Stimulated activated CD8-positive, alpha-beta memory T cell treated with anti-CD3 and anti-CD28 coated beads, Interleukin-4, amount 100 ng/mL, for 1 hour (primary cell): ENCODE measurements around the gene SCLT1.

Experiments
- DNase-seq, 2 donors: peaks; one replicate each; pipeline ENCODE4 v3.0.0-alpha.2; 2020; ENCODE audit warnings: low read depth in 2 of 2, low spot score in 1 of 2

Gene SCLT1

DNA sequence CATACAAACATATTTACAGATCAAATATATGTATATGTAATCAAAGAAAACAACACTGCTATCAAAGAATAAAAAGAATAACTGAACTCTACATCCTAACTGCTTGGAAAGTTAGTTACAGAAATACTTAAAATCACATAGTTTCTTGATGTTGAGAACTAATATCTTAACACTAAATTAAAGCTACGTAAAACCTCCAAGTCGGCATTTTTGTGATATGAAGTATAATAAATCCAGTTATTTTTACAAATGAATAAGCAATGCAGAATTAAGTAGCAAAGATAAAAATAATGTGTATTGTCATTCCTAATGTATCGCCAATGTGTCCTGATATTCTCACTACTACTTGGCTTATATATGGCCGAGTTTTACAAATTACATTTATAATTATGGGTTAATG is 215.4 kb downstream of the SCLT1 start:
- no peak for DNase-seq

DNA sequence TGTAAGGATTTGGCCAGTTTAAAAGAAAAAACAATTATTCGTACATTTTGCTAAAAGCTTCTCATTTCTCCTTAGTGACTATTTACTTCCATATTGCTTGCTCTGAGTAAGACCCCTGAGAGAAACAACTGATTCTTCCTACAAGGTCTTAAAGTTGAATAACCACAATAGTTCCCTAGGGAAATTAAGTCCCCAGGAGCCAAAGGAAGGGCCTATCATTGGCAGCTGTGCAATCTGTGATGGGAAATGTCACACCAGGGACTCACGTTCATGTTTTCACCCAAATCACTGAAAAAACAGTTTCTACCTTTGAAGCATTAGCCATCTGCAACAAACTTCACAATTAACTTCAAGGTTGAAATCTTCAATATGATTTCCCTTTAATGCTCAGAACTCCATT is 217.1 kb downstream of the SCLT1 start:
- no peak for DNase-seq

DNA sequence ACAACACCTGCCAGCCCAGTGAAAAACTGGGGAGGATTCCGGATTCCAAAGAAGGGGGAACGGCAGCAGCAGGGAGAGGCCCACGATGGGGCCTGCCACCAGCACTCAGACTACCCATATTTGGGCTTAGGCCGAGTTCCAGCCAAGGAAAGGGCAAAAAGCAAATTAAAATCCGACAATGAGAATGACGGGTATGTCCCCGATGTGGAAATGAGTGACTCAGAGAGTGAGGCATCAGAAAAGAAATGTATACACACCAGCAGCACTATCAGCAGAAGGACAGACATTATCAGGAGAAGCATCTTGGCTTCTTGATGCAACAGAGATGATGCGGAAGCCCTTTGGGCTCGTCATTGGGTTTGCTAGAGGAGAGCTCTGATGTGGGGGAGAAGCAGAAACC is 221.4 kb downstream of the SCLT1 start:
- DNase-seq = no peak

DNA sequence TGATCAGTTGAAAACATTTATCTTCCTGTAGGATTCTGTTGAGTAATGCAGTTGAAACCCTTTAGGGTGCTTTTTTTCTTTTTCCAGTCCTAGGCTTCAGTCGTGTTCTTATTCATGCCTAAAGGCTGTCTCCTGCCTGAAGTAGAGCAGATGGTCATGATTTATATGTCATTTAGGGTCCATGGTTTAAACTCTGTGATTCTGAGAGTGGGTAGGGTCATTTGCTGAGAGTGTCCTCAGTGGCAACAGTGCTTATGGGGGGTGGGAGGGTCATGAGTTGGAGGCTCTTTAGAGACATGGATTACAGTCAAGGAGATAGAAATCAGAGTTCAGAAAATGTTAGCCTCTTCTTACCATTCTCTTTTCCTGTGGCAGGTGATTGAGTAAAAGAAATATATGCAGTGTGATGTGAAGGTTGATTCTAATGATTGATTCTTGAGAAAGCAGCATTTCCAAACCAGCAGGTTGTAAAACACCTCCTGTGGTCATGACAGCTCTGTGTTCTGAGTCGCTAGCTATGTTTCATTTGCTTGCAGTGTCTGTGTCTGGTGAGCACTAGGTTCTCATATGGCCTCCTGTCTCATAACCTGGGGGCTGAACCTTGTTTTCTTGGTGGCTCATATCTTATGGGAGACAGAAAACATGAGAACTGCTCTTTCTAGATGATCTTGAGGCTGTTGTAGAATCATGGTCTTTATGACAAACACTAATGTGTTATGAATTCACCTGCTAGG is 223.4 kb downstream of the SCLT1 start:
- DNase-seq = no peak

DNA sequence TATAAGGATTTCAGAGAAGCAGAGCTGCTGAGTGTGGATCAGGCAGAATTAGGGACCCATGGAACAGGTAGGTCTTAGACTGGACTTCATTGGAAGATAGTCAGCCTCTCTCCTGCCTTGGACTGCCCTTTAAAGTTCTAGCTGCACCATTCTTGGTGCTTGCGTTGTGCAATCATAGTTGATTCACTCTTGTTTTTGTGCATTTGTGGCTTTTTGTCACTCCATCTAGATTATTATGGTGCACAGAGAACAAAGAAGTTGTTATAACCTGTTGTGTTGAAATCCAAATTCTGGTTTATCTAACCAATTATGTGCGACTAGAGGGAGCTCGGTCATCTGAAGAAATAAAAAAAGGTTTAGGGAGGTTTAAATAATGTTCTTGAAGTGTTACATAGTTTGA is 224.6 kb downstream of the SCLT1 start:
- DNase-seq = no peak

DNA sequence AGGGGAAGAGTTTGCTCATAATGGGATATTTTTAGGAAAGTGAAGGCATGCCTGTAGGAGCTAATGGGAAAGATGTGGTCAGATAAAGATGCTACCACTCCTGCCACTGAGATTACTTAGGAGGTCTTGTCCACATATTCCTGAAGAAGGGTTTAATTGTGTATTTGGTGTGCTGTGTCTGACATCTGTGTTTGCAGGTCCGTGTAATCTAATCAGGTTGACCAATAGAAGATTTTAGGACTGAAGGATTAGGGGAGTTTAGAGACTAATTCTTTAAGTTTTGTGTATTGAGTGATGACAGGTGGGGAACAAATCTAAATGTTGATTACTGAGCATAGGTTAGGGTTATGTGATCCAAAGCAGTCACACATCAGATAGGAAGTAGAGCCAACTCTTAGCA is 226.6 kb downstream of the SCLT1 start:
- no peak for DNase-seq

DNA sequence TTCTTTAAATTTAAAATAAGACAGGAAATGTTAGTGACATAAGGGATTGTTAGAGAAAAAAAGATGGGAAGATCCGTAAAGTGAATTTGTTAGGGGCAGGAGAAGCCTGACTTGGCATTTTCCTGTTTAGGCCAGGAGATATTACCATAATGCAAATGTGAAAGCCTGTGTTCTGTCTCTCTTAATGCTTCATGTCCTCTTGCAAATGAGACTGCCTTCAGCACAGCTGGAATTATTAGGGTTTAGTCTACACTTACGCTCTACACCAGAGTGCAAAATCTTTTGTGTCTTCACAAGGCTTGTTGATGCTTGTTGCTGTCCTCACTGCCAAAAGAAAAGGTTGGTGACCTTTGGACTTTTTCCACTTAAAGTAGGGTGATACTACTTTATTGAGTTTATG is 227.1 kb downstream of the SCLT1 start:
- DNase-seq = no peak

DNA sequence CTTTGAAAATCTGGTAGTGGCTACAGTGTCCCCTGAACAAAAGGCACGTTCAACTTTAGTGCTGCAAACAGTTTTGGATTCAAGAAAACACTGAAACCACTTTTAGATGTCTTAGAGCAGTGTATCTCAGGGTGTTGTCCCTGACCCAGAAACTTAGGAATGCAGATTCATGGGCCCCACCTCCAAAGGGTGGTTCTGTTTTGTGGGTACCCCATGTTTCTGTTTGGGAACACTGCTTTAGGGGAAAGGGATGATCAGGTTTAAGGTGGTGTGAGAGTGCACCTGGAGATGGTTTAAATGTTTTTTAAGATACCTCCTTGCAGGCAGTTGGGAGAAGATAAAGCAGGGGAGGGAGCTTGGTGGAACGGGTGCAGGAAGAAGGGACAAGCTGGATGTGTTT is 228.2 kb downstream of the SCLT1 start:
- no peak for DNase-seq

DNA sequence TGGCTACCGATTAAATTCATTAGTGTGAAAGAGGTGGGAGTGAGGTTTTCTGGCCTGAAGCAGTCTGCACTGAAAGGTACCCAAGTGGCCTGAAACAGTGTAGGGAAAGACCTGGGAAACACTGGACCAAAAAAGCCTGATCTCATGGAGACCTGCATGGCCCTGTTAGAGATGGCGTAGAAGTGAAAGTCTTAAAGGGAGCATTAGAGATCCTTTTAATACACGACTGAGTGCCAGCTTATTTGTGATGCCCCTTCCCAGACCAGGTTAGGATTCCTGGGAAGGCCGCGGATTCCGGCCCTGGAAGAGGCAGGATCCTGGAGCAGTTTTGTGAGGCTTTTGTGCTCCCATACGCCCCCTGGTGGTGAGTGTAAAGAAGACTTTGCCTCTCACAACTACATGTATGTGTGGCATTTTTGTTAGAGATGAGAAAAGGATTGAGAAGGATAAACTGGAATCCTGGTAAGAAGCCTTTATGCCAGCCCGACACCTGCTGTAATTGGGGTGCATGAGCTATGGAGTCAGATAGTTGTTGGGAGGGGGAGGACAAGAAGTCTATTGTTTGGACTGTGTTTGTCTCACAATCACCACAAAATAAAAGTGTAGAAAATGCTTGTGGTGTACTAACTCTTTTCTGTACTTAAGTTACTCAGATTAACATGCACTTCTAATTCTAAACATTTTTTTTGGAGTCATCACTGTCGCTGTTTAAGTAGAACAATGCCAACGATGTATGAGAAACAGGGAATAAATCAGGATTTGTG is 229.8 kb downstream of the SCLT1 start:
- peak in 1 of 2 donors; percentile 49 for DNase-seq

DNA sequence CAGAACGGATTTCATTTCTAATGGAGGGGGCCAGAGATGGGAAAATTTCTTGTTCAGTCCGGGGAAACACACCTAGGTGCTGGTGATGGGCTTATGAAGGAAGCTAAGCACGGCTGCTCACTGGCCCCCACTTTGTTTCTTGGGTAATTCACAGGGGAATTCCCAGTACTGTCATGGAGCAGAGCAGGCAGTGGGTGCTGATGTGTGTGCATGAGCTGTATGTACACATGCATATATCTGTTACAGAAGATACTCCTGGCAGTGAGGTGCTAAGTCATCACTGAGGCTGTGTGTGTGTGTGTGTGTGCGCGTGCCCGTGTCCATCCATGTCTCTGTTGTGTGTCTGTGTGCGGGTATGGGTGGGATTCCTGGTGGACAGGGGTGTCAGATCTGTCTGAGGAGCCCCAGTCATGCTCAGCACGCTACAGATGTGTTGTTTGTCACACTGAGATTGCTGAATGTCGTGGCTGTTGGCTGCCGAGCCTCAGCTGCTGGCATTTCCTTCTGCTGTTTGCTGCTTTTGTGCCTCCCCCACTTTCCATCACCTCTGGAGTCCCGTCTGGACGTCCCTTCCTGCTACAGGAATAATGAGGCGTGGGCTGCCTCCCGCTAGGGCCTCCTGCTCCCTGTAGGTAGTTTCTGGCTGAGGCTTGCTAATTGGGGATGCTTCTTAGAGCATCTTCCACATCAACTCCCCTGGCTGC is 230.6 kb downstream of the SCLT1 start:
- no peak for DNase-seq

DNA sequence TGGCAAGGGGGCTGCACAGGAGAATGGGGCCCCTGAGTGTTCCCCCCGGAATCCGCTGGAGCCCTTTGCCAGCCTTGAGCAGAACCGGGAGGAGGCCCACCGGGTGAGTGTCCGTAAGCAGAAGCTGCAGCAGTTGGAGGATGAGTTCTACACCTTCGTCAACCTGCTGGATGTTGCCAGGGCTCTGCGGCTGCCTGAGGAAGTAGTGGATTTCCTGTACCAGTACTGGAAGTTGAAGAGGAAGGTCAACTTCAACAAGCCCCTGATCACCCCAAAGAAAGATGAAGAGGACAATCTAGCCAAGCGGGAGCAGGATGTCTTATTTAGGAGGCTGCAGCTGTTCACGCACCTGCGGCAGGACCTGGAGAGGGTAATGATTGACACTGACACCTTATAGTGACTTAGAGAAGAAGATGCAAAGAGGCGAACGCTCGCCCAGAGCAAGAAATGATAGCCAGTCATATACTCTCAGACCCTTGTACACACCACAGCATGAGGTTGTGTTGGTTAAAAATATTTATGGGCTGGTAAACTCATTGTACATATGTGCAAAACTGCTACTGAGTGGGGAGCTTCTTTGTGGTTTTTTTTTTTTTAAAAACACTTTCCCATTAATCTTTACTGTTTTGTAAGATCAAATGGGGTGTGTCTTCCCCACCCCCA is 231.4 kb downstream of the SCLT1 start:
- no peak for DNase-seq

DNA sequence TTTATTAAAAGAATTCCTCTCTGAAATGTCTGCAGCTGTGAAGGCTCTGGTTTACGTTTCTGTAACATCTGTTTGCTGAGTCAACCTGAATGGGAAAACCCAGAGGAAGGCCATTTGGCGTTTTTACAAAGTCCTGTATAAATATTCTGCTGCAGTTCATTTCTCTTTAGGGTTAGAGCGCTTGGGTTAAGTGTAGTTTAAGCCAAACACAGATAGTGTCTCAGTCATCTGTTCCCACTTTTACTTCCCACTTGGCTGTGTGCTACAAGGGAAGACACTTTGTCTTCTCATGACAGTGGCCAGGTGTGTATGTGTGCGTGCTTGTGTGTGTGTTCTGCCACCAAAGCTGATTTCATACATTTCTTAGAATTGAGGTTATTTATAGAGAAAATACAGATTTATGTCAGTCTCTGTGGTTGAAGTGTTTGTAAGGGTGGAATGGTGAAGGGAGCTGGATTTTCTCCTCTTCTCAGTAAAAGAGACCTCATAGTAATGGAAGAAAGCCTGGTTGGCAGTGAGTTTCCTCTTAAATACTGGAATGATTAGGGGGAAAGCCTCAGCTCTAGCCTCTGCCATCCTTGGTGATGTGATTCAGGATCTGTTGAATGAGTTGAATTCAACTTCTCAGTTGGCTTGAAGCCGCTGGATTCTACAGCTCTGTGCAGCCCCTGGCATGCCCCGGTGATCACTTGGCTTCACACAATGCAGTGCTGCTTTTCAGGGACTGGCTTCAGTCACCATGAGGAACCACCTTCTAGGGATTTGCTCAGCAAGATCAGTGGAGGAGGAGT is 233.3 kb downstream of the SCLT1 start:
- no peak for DNase-seq

DNA sequence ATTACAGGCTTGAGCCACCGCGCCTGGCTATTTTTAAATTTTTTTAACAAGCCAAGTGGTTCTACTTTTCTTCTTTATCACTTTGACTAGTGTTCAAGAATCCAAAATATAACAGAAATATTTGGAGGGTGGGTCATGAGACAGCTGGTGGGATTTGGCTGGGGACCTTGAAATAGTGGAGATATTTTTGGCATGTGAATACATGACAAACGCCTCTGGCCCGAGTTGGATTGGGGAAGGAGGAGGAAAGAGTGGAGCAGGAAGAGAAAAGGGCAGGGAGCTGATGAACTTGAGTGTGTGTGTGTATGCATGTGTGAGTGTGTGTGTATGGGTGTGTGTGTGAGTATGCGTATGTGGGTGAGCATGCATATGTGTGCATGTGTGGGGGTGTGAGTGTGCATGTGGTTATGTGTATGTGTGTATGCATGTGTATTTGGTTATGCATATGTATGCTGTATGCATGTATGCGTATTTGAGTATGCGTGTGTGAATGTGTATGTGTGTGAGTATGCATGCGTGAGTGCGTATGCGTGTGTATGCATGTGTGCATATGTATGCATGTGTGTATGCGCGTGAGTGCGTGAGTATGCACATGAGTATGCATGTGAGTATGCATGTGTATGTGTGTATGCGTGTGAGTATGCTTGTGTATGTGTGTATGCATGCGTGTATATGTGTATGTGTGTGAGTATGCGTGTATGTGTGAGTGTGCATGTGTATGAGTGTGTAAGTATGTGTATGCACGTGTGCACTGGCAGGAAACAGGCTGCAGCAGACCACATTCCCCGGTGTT is 234.3 kb downstream of the SCLT1 start:
- no peak for DNase-seq

DNA sequence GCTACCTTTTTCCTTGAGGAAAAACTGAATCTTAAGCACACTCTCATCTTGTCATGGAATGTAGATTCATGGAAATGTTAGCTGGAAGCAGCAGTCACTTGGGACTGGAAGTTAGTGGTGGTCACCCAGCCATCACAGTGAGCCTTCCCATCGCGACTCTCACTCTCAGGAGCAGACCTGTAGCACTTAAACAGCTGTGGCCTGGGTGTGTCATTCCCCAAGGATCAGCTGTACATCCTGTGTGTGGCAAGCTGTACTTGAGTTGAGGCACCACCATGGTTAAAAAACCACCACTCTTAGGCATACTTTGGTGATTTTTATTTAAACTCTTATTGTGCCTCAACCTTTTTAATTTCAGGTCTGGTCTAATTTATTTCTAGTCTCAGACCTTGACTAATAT is 237.1 kb downstream of the SCLT1 start:
- no peak for DNase-seq

DNA sequence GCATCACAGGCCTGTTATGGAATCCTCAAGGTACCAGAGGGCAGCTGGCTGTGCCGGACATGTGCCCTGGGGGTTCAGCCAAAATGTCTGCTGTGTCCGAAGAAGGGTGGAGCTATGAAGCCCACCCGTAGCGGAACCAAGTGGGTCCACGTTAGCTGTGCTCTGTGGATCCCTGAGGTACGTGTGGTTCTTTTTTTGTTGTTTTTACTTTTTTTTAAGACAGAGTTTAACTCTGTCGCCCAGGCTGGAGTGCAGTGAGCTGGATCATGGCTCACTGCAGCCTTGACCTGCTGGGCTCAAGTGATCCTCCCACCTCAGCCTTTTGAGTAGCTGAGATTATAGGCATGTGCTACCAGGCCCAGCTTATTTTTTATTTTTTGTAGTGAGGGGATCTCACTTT is 237.7 kb downstream of the SCLT1 start:
- no peak for DNase-seq

DNA sequence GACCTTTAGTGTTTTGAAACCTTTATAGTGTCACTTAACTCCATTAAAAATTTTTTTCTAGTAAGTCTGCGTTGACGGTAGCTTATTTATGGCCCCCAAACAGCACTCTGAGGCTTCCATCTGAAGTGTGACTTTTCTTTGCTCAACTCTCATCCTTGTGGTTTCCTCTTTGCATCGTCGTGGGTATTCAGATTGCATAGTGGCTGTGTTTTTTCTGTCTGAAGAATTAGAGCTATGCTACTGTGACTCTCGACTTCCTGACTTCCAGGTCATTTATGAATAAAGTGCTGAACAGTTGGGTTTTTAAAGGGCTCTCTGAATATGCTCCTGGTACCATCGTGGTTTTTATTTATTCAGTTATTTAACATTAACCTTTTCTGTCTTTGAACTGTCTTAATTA is 238.9 kb downstream of the SCLT1 start:
- DNase-seq = no peak

DNA sequence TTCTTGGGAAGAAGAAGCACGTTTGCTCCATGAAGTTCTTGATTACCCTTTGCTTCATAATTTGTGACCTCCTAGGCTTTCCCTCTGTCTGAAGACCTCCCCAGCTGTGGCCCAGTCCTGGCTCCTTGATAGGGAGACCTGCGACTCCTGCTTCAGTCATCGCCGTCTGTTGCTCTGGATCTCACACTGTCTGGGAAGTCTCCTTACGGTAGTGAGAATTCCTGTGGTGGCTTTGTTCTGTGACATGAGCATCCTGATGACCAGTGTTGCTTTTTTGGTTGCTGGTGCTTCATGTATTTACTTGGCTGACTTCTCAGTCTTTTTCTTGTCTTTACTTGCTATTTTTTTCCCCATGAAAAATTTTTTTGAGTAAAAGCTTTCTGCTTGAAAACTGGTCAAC is 239.6 kb downstream of the SCLT1 start:
- no peak for DNase-seq

DNA sequence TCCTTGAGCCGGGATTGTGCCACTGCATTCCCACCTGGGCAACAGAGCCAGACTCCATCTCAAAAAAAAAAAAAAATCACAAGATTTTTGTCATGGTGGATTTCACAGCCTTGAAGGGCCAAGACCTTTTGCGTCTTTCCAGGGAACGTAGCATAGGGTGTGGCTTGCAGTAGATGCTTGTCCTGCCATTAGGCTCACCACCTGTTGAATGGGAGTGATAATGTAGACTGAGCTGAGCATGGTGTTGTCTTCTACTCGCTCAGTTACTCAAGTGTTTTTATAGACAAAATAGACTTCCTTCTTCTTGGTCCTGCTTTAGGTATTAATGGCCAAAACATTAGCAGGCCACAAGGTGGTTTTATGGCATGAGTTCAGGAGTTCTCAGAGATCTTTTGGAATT is 243.1 kb downstream of the SCLT1 start:
- DNase-seq = no peak

DNA sequence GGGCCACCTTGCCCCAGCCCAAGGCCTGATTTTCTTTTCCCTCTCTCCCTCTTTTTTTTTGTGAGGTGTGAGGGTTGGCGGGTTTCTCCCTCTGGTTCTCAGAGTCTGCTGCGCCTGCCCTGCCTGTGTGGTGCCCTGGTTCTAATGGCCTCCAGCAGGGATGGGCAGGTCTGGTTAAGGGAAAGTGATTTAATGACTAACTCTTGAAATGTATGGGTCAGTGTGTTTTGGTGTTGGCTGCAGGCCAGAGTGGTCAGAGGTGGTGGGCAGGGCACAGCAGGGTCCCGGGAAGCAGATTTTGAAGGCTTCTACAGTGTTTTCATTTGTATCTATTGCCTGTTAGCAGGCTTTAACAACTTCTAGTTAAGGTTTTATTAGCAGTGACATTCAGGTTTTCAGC is 244.9 kb downstream of the SCLT1 start:
- DNase-seq = no peak

DNA sequence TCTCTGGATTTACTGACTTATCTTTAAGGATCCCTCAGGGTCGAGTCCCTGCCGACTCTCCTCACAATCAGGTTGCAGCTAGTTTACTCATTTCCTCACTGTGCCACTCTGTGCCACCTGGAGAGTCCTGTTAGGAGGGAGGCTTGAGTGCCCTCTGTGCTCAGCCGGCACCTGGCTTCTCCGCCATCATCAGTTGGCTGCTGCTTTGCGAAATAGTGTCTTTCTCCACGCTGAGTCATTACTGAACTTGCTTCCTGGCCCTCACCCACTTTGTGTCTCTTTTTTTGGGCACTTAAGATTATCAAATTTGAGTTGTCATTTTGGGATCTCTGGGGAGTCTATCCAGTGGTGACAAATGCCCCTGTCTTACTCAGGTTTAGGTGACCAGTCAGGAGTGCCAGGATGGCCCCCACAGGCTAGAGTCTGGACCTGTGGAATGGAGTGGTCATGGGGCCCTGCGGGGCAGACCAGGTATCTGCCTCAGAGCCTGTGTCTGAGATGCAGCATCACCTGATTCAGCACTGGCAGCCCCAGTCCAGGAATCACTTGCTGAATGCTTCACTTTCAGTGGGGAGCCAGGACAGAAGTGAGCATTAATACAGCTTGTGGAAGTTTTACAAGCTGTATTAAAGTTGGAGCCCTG is 246.1 kb downstream of the SCLT1 start:
- DNase-seq = no peak
